GM12892 (cell line): ENCODE data around the gene NSDHL.

Source experiments
- POLR2A ChIP-seq: IDR thresholded peaks from 2 replicates; pipeline ENCODE4 v1.6.1; 2011; ENCODE audit warnings: low read depth, low read length, control low read depth
- POLR2AphosphoS5 ChIP-seq: IDR thresholded peaks from 2 replicates; pipeline ENCODE4 v1.6.1; 2011; ENCODE audit warnings: low read depth, low read length, control low read depth

- TF ChIP-seq POLR2AphosphoS5 (no peak), POLR2A (no peak)
Observed at GRCh38 chrX:152823657-152824056, 7.2 kb upstream of the NSDHL start.
